Stimulated activated CD8-positive, alpha-beta memory T cell treated with anti-CD3 and anti-CD28 coated beads, Interleukin-4, amount 100 ng/mL, for 1 hour (primary cell): ENCODE measurements around the gene PSMF1.
"Not testable (repeated sequence)": the region's sequence is repeated elsewhere in the genome, so short reads cannot be mapped to it uniquely, and the experiment has no call there.

Experiments
- DNase-seq, 2 donors: peaks; one replicate each; pipeline ENCODE4 v3.0.0-alpha.2; 2020; ENCODE audit warnings: low read depth in 2 of 2, low spot score in 1 of 2

The PSMF1 gene

GRCh38 chr20:1212607-1213396 lies 94.4 kb downstream of the PSMF1 start:
- DNase-seq, result peak; percentile 37 to 39

DNA sequence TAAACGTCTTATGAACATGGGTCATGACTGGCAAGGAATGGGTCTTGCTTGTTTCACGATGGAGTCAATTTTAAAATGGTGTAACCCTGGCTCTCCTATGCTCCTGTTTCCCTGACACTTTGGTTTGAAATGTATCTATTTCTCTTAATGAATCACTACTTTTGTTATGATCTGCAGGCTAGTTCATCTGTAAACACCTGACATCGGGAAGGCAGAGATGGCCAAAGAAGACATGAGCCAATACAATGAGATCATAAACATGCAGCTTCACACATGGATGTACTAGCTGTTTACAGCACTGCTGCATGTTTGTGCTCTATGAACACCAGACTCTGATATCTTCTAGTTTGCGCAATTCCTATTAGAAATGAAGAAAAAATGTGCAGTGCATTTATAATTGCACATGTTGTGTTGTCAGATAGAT lies 96.4 kb downstream of the PSMF1 start:
- no peak for DNase-seq

GRCh38 chr20:1215386-1216170 lies 97.2 kb downstream of the PSMF1 start:
- DNase-seq, result no peak

DNA sequence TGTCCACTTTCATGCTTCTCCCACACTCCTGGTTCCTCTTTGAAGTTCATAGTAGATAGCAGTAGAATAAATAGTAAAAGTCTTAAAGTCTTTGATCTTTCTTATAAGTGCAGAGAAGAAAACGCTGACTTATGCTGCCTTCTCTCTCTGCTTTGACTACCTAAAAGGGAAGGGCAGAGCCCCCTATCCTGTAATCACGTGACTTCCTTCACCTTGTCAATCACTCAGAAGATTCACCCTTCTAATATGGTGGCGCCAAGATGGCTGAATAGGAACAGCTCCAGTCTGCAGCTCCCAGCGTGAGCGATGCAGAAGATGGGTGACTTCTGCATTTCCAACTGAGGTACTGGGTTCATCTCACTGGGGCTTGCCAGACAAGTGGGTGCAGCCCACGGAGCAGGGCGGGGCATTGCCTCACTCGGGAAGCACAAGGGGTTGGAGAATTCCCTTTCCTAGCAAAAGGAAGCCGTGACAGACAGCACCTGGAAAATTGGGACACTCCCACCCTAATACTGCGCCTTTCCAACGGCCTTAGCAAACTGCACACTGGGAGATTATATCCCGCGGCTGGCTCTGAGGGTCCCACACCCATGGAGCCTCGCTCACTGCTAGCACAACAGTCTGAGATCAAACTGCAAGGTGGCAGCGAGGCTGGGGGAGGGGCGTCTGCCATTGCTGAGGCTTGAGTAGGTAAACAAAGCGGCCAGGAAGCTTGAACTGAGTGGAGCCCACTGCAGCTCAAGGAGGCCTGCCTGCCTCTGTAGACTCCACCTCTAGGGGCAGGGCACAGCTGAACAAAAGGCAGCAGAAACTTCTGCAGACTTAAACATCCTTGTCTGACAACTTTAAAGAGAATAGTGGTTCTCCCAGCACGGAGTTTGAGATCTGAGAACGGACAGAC lies 98.4 kb downstream of the PSMF1 start:
- not testable (repeated sequence) for DNase-seq
